GM12878 (cell line): ENCODE measurements around the gene DENND1C. TPM values are rescaled to one million over a fixed set of nuclear protein-coding genes. Genes with fewer than 3 reads are reported as not detected.

Experiments used
- CBX3 ChIP-seq: fragments of 200-600 bp; sonication (generic); IDR thresholded peaks from 2 replicates; pipeline ENCODE4 v1.6.1; 2016; ENCODE audit warnings: low read depth, borderline replicate concordance
- CBX5 ChIP-seq: sonication (generic); IDR thresholded peaks from 2 replicates; pipeline ENCODE4 v1.6.1; 2016; ENCODE audit warnings: low read depth, moderate library complexity, mild to moderate bottlenecking, inconsistent platforms
- CHD2 ChIP-seq: IDR thresholded peaks from 2 replicates; pipeline ENCODE4 v1.6.1; 2011; ENCODE audit warnings: low read depth, low read length, improper control_type of control experiment, borderline replicate concordance
- CREB1 ChIP-seq: IDR thresholded peaks from 2 replicates; pipeline ENCODE4 v1.6.1; 2012; ENCODE audit warnings: low read depth, mild to moderate bottlenecking, inconsistent platforms
- CREM ChIP-seq: IDR thresholded peaks from 2 replicates; pipeline ENCODE4 v1.6.1; 2014; ENCODE audit warnings: antibody characterized with exemption, low read depth
- DPF2 ChIP-seq: fragments of 450-650 bp; IDR thresholded peaks from 2 replicates; pipeline ENCODE4 v1.6.1; 2017; ENCODE audit warnings: mild to moderate bottlenecking
- EED ChIP-seq: sonication (generic); IDR thresholded peaks from 2 replicates; pipeline ENCODE4 v1.6.1; 2016; ENCODE audit warnings: antibody characterized with exemption, low read depth
- GABPA ChIP-seq: IDR thresholded peaks from 2 replicates; pipeline ENCODE4 v1.6.1; 2014; ENCODE audit warnings: antibody characterized with exemption, low read depth, mild to moderate bottlenecking, inconsistent platforms
- IKZF1 ChIP-seq: fragments of 450-650 bp; conservative IDR thresholded peaks from 2 replicates; pipeline ENCODE4 v1.6.1; 2017; ENCODE audit warnings: antibody characterized with exemption, mild to moderate bottlenecking
- MEF2A ChIP-seq: IDR thresholded peaks from 2 replicates; pipeline ENCODE4 v1.6.1; 2011; ENCODE audit warnings: low read depth, mild to moderate bottlenecking, low read length, moderate library complexity; ENCODE audit not compliant: insufficient read depth
- MTA2 ChIP-seq: fragments of 450-650 bp; IDR thresholded peaks from 2 replicates; pipeline ENCODE4 v1.6.1; 2016; ENCODE audit warnings: low read depth, mild to moderate bottlenecking, moderate library complexity
- MXI1 ChIP-seq: fragments of 150-350 bp; IDR thresholded peaks from 2 replicates; pipeline ENCODE4 v1.6.1; 2011; ENCODE audit warnings: low read depth, mild to moderate bottlenecking, inconsistent platforms, low read length, improper control_type of control experiment
- MYB ChIP-seq: fragments of 150-350 bp; IDR thresholded peaks from 2 replicates; pipeline ENCODE4 v1.6.1; 2014; ENCODE audit warnings: mild to moderate bottlenecking, low read depth, low read length, borderline replicate concordance
- NKRF ChIP-seq: fragments of 450-650 bp; conservative IDR thresholded peaks from 2 replicates; pipeline ENCODE4 v1.6.1; 2017; ENCODE audit warnings: mild to moderate bottlenecking, moderate library complexity
- NR2F1 ChIP-seq: fragments of 450-650 bp; conservative IDR thresholded peaks from 2 replicates; pipeline ENCODE4 v1.6.1; 2017; ENCODE audit warnings: mild to moderate bottlenecking
- RAD51 ChIP-seq: fragments of 450-650 bp; IDR thresholded peaks from 2 replicates; pipeline ENCODE4 v1.6.1; 2016; ENCODE audit warnings: moderate library complexity, mild to moderate bottlenecking, inconsistent platforms
- SKIL ChIP-seq: fragments of 450-650 bp; IDR thresholded peaks from 2 replicates; pipeline ENCODE4 v1.6.1; 2017; ENCODE audit warnings: mild to moderate bottlenecking, low read depth, inconsistent platforms; ENCODE audit not compliant: poor library complexity, severe bottlenecking
- SMC3 ChIP-seq: IDR thresholded peaks from 2 replicates; pipeline ENCODE4 v1.6.1; 2011; ENCODE audit warnings: low read length, improper control_type of control experiment, borderline replicate concordance
- SPI1 ChIP-seq: IDR thresholded peaks from 2 replicates; pipeline ENCODE4 v1.6.1; 2011; ENCODE audit warnings: low read depth, mild to moderate bottlenecking, low read length, moderate library complexity, borderline replicate concordance; ENCODE audit not compliant: insufficient read depth
- STAT1 ChIP-seq: fragments of 450-650 bp; conservative IDR thresholded peaks from 2 replicates; pipeline ENCODE4 v1.6.1; 2014; ENCODE audit warnings: antibody characterized with exemption, mild to moderate bottlenecking
- TBL1XR1 ChIP-seq: IDR thresholded peaks from 2 replicates; pipeline ENCODE4 v1.6.1; 2012; ENCODE audit warnings: low read depth, low read length, improper control_type of control experiment
- YBX1 ChIP-seq: fragments of 450-650 bp; IDR thresholded peaks from 2 replicates; pipeline ENCODE4 v1.6.1; 2016; ENCODE audit warnings: antibody characterized with exemption
- YY1 ChIP-seq: IDR thresholded peaks from 2 replicates; pipeline ENCODE4 v1.6.1; 2011; ENCODE audit warnings: low read depth, mild to moderate bottlenecking, low read length
- ZNF687 ChIP-seq: fragments of 450-650 bp; IDR thresholded peaks from 2 replicates; pipeline ENCODE4 v1.6.1; 2017; ENCODE audit warnings: mild to moderate bottlenecking, moderate library complexity
- polyA plus RNA-seq, 11 experiments: library from polyadenylated mRNA; depleted of rRNA in 4 of 11; unstranded in 6 of 11; stranded (reverse) in 5 of 11; fragments of >200 nt; fragmentation: Nextera tagmentation in 4 of 11; fragmentation: Illumina TruSeq in 1 of 11; extraction: Ambion mirVana in 4 of 11; extraction: Trizol in 1 of 11; gene quantifications; 1 replicate in 1 of 11; 2 replicates in 10 of 11; pipeline versions ENCODE4 v1.2.1 to v1.2.3, GENCODE V29; 2011 to 2016; ENCODE audit warnings: inconsistent platforms in 2 of 11, missing spikeins in 2 of 11, low read depth in 1 of 11
- total RNA-seq, 4 experiments: library from RNA; depleted of rRNA in 3 of 4; stranded (reverse); fragments of >200 nt in 3 of 4; fragmentation: Illumina TruSeq in 1 of 4; extraction: Trizol in 1 of 4; gene quantifications; 2 replicates each; pipeline versions ENCODE4 v1.2.1 to v1.2.3, GENCODE V29; 2013 to 2021

DENND1C gene
- total and polyA plus RNA-seq, 10 of the 15 experiments (the other 5 are each of a cell fraction or from before 2014, with no cell fraction given): 2.4 to 54.3 (median 32.7) TPM

GRCh38 chr19:6481541-6482342, at the start of gene DENND1C (continued):
- TF ChIP-seq YBX1 (no peak), SKIL (no peak), STAT1 (no peak), MEF2A (no peak), IKZF1 (peak; percentile 66), EED (peak; percentile 26; the same call in 1 of the 2 replicates), CBX3 (no peak), MTA2 (peak; percentile 75), MXI1 (no peak), CHD2 (peak; percentile 81; the same call in 1 of the 2 replicates), RAD51 (no peak), CREM (peak; percentile 66), SPI1 (peak; percentile 75; the same call in 1 of the 2 replicates), NR2F1 (peak; percentile 56), CBX5 (no peak), TBL1XR1 (no peak), CREB1 (peak; percentile 73), YY1 (0 out of 2 replicates have a peak, but pooled peaks have one; percentile 3), MYB (no peak), NKRF (no peak), GABPA (no peak), ZNF687 (peak; percentile 66), DPF2 (peak; percentile 62), SMC3 (peak; percentile 47; the same call in 1 of the 2 replicates)
